NCI-H446 (cell line): ENCODE data around the gene GET4.
A peak's percentile ranks its signal among the peaks of the same experiment; 100 is the strongest.

Experiments used
- DNase-seq, 2 experiments: peaks; one replicate each; lab custom pipeline; 2025; lab: John Stamatoyannopoulos, UW

GET4 gene

DNA sequence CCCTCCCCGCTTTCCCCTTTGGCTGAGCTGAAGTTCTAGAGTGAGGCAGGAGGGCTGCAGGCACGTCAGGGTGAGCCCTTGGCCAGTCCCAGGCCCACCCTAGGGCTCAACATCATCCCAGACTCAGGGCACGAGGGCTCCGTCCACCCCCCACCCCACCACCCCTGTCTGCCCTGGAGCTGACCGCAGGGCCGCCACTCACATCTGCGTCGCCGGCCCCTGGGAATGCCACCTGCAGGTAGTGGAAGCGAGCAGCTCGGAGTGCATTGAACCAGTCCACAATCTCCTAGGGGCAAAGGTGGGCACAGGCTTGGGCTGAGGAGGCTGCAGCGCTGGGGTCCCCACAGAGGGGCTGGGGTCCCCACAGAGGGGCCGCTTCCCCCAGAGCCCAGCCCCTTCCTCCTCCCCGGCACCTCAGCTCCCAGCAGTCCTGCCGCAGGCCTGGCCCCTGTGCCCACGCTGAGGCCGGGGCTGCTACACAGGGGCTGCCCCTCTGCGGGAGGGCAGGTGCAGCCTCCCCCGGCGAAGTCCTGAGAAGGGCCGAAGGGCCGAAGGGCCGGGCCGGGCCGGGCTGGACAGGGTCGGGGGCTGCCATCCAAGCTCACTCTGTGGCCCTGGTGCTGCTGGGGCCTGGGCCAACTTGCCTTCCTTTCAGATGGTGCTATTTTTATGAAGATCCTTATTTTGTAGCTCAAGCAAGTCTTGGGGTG lies 24.1 kb downstream of the GET4 start:
- DNase-seq, result no peak

DNA sequence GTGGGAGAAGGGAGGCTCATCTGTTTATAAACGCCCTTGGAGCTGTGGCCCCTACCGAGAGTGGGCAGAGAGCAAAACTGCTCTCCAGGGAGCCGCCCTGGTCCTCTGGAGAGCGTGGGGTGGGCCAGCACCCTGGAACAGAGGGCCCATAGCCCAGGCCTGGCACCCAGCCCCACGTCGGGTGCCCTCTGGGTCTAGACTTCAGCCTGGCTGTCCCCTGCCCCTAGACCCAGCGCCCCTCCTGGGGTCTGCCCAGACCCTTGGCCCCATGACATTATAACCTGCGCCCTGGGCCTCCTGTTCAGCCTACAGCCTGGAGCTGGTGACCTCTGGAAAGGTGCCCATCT lies 24.7 kb downstream of the GET4 start:
- no peak for DNase-seq

DNA sequence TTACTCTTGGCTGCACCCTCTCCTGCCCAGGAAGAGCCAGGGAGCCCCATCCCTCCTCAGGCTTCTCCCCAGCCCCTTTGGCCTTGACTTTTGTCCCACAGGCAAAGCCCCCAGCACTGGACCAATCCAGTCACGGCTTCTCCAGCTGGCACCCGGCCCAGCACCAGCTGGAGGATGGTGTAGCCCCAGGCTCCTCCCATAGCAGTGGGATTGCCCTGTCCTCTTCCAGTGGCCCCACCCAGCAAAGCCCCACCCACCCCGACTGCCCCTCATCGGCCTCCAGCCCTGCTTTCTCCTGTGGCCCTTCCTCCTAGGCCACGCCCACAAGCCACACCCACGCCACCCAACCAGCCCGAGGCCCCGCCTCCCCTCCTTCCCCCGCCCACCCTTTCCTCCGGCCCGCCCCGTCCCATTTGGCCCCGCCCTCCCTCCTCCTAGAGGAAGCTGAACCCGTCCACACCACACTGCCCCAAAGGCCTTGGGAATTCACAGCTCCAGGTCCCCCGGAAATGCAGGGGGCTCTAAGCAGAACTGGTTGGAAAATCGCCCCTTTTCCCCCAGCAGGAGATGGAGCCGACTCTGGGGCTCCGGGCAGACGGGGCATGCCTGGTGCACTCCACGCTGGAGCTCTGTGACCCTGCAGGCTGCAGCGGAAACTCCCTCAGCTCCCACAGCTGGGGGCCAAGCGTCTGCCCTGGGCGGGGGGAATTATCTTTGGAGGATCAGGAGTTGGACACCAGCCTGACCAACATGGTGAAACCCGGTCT lies 25.2 kb downstream of the GET4 start:
- DNase-seq, result peak; percentile 35 to 90

DNA sequence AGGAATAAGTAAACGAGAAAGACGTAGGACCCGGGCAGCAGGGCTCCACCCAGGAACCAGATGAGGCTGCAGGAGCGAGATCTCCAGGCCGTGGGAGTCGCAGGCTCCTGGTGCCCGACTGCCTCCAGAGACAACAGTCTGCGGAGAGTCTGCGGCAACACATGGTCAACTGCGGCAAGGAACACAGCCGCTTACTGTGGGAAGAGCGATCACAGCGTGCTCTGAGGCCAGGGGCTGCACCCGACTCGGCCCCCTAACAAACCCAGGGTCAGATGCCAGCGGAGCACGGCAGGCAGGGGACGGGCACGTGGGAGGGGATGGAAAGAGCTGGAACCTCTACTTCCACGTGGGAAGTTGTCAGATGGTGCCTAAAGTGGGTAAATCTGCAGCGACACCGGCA lies 26.6 kb downstream of the GET4 start:
- no peak for DNase-seq

DNA sequence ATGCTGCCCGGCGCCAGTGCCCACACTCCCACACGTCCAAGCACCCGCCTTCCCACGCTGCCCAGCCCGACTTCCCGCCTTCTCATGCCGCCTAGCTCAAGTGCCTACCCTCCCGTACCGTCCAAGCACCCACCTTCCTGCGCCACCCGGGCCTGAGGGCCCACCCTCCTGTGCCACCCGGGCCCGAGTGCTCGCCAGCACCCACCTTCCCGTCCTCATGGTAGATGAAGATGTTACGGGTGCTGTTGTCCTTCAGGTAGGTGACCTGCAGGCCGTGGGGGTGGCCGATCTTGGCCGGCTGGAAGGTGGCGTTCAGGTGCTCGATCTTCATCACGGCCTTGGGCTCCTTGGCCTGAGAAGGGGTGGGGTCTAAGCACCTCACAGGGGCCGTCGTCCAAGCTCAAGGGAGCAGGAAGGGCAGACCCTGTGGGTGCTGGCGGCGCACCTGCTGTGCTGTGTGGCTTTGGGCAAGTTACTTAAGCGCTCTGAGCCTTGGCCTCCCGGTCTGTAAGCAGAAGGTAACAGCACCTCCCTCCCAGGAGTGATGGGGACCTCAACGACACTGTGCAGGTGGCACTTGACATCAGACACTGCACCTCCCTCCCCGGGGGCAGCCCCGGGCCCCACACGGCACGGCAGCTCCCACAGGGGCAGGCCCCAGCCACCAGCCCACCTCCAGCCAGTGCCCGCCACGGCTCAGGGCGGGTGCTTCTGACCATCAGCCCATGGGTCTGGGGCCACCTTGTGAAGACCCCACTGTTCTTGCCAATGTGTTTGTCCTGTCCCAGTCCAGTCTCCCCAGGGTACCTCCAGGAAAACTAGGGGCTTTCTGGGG lies 27.8 kb downstream of the GET4 start:
- DNase-seq, result no peak

DNA sequence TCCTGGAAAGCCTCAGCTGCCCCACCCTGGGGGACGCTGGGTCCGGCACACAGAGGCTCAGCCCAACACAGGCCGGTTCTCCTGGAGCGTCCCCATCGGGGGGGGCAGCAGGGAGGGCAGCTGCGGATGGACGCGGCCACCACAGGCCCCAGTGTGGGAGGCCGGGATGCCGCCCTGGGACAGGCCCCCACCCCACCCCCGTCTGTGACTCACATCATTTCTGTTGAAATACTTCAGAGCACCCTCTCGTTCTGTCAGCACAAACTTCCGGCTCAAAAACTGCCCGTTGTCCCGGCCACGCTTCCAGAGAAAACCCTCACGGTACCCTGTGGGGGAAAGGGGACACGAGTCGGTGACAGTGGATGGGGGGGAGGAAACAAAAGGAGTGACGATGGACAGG lies 28.5 kb downstream of the GET4 start:
- DNase-seq, result no peak

DNA sequence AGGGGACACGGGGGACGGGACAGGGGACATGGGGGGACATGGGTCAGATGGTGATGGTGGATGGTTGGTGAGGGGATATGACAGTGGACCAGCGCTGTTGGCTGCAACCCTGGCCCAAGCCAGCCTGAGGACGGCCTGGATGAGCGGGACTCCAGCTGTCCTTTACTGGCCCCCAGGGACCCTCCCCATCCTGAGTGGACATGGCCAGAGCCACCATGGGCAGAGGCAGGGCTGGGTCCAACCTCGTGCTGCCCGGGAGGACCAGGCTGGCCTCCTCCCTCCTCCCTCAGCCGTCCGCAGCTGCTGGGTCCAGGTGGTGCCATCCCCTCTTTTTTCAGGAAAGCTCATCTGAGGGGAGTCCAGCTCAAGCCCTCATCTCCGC lies 30.4 kb downstream of the GET4 start:
- no peak for DNase-seq

DNA sequence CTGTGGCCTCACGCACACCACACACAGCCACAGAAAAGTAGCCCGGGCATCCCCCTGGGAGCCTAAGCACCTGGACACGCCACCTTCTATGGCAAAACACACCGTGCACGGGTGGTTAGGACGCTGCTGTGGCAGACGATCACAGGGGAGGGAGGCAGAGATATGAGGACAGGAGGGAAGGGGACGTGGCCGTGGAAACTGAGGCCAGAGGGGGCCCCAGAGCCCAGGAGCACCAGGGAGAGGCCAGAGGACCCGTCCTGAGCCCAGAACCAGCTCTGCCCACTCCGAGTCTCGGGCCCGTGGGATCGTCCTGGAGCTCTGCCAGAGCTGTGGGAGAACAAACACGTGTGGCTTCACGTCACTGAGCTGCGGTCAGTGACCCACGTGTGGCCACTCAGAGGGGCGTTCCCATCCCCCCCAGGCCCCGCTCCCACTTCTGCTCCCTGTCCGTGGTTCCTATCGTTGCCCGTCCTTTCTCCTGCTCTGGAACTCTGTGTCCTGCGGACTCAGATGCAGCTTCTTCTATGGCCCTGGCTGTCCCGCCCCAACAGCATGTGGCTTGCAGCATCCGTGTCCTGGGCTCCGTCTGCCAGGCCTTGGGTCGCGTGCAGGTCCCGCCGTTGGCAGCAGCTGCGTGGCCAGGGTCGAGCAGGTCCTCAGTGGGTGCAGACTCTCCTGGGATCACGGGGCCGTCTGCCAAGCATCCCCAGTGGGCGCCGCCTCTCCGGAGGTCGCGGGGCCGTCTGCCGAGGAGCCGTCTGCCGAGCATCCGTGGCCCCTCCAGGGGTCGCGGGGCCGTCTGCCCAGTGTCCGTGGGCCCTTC lies 31.0 kb downstream of the GET4 start:
- DNase-seq, result no peak

DNA sequence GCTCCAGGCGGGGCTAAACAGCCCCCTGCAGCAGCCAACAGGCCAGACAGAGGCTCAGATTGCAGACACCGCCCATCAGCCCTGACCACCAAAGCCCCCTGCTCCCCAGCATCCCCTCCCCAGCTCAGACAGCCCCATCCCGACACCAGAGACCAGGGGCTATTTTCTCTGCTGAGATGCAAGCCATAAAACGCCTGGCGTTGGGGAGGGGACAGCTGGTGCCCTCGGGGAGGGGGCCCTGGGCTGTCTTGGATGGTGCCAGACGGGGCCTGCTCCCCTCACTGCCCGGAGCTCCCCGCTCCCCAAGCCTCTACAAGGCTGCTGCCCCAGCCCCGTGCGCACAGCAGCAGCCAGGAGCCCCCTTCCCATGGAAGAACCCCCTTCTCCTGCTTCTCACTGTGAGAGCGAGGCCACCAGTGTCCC lies 31.8 kb downstream of the GET4 start:
- DNase-seq, result no peak

DNA sequence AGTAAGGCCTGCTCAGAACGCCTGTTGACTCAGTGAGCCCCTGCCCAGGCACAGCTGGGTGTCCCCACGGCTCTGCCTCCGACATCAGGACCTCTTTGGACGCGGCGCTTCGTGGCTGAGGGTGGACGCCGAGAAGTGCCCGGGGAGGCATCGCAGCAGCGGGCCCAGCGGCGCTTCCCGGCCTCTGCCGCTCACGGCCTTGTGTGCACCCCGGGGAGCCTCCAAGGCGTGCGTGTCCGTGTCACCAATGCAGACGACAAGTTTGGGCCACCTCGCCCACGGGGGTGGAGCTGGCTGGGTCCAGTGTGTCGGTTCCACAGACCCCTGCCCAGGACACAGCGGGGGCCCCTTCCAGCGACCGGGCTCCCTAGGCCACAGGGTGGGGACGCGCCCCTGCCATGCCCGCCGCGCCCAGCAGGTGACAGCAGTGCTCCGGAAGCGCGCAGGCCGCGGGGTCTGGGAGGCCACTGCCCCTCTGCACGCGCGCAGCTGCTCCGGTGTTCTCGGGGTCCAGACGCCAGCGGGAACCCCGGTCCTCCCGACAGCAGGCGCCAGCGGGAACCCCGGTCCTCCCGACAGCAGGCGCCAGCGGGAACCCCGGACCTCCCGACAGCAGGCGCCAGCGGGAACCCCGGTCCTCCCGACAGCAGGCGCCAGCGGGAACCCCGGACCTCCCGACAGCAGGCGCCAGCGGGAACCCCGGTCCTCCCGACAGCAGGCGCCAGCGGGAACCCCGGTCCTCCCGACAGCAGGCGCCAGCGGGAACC lies 32.4 kb downstream of the GET4 start:
- peak in 1 of 2 experiments; percentile 56 for DNase-seq

DNA sequence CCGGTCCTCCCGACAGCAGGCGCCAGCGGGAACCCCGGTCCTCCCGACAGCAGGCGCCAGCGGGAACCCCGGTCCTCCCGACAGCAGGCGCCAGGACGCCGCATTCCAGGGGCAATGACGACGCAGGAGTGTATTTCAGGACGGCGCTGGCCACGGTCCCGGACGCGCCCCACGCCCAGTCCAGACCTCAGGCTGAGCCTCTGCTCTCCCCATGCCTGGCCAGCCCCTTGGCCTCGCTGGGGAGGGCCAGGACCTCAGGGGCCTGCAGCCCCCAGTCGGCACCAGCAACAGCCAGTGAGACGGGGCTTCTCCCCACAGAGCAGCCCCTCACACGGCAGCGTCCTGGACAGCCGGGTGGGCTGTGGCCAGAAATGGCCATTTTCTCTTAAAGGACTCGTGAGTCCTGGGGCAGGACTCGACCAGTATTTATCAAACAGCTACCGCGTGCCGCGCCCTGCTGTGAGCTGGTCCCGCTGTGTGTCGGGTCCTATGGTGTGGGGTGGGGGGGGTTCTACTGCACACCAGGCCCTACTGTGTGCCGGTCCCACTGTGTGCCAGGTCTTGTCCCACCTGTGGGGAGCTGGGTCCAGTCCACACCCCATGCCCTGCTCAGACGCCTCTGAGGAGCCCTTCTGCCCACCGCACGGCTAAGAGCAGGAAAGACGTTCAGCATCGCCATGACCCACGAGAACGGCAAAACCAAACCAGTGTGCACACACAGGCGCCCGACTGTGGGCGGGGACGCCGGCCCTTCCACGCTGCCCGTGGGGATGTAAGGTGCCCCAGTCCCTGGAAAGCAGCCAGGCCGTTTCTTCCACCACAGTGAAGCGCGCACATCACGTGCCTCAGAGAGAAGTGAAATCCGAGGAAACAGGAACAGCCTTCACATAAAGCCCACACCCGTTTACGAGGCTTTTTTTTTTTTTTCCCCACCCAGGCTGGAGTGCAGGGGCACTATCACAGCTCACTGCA lies 33.3 kb downstream of the GET4 start:
- DNase-seq, result no peak

DNA sequence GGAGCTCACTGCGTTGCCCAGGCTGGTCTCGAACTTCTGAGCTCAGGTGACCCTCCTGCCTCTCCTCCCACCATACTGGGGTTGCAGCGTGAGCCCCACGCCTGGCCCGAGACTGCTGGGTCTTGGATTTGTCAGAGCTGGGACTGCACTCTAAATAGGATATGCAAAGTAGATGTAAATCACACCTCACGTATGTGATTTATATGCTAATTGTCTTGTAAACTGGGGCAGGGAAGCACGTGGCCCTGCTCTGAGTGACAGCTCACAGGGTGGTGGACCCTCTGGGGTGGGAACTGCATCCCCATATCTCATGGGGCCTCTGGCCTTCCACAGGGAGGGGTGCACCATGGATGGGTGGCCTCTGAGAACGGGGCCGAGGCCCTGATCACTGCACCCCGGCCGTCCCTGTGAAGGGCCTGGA lies 34.1 kb downstream of the GET4 start:
- no peak for DNase-seq

DNA sequence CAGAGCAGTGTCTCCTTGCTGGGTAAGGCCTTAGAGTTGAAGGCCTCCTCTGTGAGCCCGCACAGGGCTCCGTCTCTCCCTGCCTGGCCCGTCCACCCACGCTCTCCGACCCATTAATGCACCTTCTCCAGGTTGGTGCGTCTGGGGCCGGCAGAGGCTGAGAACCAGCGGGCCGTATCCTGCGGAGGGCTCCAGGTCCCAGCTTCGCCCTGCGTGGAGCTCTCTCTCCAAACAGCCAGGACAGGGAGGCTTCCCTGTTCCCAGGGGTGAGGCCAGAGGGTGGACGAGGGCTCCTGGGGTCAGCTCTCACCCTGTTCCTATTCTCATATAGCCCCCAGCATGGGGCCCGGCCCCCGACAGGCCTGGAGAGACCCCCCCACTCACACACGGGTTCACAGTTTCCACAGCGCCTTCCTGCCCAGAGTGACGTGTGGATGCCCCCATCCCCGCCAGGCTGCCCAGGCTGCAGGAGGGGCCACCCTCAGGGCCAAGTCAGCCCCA lies 34.6 kb downstream of the GET4 start:
- no peak for DNase-seq

DNA sequence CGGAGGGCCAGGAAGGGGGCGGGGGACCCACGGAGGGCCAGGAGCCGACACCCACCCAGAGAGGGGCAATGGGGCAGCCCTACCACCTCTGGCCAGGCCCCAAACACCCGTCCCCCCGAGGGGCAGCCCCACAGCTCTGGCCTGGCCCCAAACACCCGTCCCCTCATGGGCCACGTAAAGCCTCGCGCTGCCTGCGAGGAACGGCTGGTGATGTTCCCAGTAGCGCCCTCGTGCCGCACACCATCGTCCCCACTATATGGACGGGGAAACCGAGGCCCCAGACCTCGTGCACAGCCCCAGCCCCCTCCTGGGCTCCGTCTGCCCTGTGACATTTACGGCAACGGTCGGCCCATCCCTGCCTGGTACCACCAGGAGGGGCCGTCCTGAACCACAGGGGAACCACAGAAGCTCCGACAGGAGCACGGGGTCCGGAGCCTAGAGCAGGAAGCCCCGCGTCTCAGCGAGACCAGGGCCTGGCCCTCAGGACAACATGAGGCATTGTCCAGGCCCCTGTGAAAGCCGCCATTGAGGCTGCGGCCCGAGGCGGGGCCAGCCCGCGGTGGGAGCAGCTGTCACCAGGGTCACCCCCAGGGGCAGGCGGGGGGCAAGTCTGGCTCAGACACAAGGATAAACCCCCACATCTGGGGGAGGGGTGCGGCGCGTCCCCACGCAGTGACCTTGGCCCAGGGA lies 35.6 kb downstream of the GET4 start:
- no peak for DNase-seq

DNA sequence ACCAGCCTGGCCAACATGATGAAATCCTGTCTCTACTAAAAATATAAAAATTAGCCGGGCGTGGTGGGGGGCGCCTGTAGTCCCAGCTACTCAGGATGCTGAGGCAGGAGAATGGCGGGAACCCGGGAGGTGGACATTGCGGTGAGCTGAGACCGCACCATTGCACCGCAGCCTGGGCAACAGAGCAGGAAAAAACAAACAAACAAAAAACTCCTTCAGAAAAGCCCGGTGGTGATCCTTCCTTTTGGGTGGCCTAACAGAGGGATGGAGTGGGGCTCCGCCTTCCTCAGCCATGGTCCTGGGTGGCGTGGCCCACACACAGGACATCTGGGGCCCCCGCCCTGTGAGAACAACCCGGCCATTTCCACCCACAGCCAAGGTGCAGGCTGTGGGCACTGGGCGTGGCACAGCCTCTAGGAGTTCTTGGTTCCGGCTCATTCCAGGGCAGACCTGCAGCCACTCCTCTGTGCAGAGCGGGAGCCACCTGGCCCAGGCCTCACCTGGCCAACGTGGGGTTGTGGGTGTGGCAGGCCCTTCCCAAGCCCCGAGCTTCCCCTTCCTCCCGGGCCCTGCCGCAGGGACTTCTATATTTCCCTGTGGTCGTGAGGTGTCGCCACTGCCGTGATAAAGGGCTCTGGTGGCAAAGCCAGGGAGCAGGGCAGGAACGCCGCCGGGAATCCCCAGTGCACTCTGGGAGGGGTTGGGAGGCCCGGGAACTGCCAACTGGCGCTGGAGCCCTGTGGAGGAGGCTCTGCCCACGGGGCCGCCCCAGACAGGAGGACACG lies 37.6 kb downstream of the GET4 start:
- DNase-seq, result no peak

DNA sequence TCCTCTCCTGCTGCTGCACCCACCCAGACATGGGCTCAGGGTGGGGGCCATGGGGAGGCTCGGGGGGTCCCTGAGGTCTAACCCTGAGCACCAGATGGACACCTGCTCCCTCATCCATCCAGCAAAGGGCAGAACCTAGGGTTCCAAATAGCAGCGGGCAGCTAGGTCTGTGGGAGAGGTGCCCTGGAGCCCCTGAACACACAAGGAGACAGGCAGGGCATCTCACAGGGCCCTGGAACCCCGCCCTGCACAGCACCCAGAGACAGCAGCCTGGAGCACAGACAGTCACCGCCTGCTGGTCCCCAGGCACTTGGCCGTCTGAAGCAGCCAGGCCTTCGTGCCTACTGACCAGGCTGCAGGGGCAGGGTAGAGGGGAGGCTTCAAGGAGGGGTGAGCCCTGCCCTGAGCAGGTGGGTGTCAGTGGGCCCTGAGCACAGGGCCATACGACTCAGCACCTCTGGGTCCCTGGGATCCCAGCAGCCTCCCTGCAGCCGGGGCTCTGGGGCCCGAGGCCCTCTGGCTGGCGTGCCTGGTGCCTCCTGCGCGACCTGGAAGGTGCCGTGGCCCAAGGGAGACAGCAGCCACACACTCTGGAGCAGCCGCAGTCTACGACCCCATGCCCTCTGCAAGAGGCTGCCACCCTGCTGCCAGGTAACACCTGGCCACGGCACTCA lies 38.3 kb downstream of the GET4 start:
- DNase-seq, result no peak

DNA sequence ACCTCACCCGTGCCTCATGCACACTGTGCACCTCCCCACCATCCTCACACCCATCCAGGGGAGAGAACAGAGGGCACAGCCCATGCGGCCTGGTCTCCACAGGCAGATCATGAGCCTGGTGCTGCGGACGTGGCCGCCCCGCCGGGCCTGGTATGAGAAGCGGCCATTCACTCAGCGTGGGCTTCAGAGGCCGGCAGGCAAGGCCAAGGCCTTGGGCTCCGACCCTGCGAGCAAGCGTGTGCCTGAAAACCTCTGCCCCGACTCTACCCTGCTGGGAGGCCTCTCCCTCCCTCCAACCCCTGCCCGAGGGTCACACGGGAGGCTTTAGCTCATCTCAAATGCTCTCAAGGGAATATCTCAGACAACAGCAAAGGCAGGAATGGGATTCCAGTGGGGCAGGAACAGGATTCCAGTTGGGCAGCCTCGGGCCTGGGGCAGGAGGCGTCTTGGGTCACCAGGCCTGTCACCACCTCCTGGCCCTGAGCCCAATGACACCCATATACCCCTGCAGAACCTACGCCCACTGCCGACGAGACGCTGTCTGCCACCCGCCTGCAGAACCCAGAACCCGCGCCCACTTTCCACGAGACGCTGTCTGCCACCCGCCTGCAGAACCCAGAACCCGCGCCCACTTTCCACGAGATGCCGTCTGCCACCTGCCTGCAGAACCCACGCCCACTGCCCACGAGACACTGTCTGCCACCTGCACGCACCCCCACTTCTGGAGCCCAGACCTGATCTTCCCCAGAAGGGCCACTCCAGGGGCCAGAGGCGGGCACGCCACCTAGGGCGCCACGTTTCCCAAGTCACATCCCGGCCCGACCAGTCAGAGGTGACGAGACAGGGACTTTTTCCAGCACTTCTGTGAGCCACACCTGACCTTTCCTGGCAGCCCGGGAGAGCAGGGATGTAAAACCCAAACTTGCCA lies 39.2 kb downstream of the GET4 start:
- DNase-seq, result no peak
